MM.1S (cell line): ENCODE data around the gene AKAP6.

ENCODE experiments used
- DNase-seq: peaks from one replicate; pipeline ENCODE4 v3.0.0-alpha.2; 2015
- H2AFZ ChIP-seq: fragments of 300-600 bp; sonication (generic); 2 replicates; pipeline ENCODE4 v1.6.0; 2016; ENCODE audit warnings: antibody characterized with exemption, low read length
- H3F3A ChIP-seq: fragments of 300-600 bp; sonication (generic); 2 replicates; pipeline ENCODE4 v1.6.1; 2016; ENCODE audit warnings: mild to moderate bottlenecking, antibody characterized with exemption, low read length, moderate library complexity, mixed read lengths; ENCODE audit not compliant: insufficient read depth
- H3K27ac ChIP-seq: fragments of 300-600 bp; sonication (generic); 2 replicates; pipeline ENCODE4 v1.5.1; 2016; ENCODE audit warnings: mild to moderate bottlenecking, low read length
- H3K27me3 ChIP-seq: fragments of 300-600 bp; sonication (generic); replicated peaks from 2 replicates; pipeline ENCODE4 v1.6.0; 2016; ENCODE audit warnings: low read length; ENCODE audit not compliant: insufficient read depth
- H3K36me3 ChIP-seq: fragments of 300-600 bp; sonication (generic); replicated peaks from 2 replicates; pipeline ENCODE4 v1.6.1; 2016; ENCODE audit warnings: mild to moderate bottlenecking, low read length, mixed read lengths; ENCODE audit not compliant: insufficient read depth
- H3K4me1 ChIP-seq: fragments of 300-600 bp; sonication (generic); 2 replicates; pipeline ENCODE4 v1.6.1; 2016; ENCODE audit warnings: low read length, mixed read lengths
- H3K4me2 ChIP-seq: fragments of 300-600 bp; sonication (generic); 2 replicates; pipeline ENCODE4 v1.6.0; 2016; ENCODE audit warnings: low read depth, low read length
- H3K4me3 ChIP-seq: fragments of 300-600 bp; sonication (generic); 2 replicates; pipeline ENCODE4 v1.5.1; 2016; ENCODE audit warnings: low read length, mixed read lengths
- H3K79me2 ChIP-seq: fragments of 300-600 bp; sonication (generic); 2 replicates; pipeline ENCODE4 v1.6.1; 2016; ENCODE audit warnings: mixed run types, low read length, mixed read lengths
- H3K9ac ChIP-seq: fragments of 300-600 bp; sonication (generic); 2 replicates; pipeline ENCODE4 v1.6.1; 2016; ENCODE audit warnings: low read length, mixed read lengths
- H3K9me2 ChIP-seq: fragments of 300-600 bp; sonication (generic); replicated peaks from 2 replicates; pipeline ENCODE4 v1.6.1; 2016; ENCODE audit warnings: mild to moderate bottlenecking, low read length, mixed read lengths; ENCODE audit not compliant: insufficient read depth
- H3K9me3 ChIP-seq: fragments of 300-600 bp; sonication (generic); replicated peaks from 2 replicates; pipeline ENCODE4 v1.6.1; 2016; ENCODE audit warnings: mild to moderate bottlenecking, low read length, mixed read lengths; ENCODE audit not compliant: insufficient read depth
- H4K20me1 ChIP-seq: fragments of 300-600 bp; sonication (generic); 2 replicates; pipeline ENCODE4 v1.6.1; 2016; ENCODE audit warnings: mild to moderate bottlenecking, low read length, moderate library complexity, mixed read lengths; ENCODE audit not compliant: insufficient read depth
- CTCF ChIP-seq: fragments of 300-600 bp; sonication (generic); IDR thresholded peaks from 2 replicates; pipeline ENCODE4 v1.5.1; 2016; ENCODE audit warnings: antibody characterized with exemption, low read length, mixed read lengths
- EZH2 ChIP-seq: fragments of 300-600 bp; sonication (generic); optimal IDR thresholded peaks from 2 replicates; pipeline ENCODE3; 2017; ENCODE audit warnings: low read depth, mild to moderate bottlenecking, antibody characterized with exemption, low read length, mixed read lengths
- EZH2phosphoT487 ChIP-seq: fragments of 300-600 bp; sonication (generic); IDR thresholded peaks from 2 replicates; pipeline ENCODE4 v1.6.1; 2018; ENCODE audit warnings: antibody characterized with exemption, low read length

Gene AKAP6

DNA sequence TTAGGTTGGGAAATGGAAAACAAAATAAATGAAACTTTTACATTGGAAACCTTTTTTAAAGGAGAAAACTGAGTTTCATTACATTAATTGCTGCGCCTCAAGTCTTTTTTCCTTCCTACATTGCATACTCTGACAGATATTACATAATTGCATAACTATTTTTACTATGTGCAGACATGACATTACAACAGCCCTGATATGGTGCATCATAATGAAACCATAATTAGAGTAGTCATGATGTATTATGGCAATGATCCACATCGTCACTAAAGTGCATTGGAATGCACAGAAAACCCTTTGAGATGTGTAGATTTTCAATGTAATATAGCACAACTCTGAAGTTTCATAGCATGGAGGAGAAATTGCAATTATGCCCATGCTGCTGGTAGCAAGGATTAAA, 391.8 kb downstream of the AKAP6 start:
- Histone ChIP-seq H3K9me3 (no peaks in the 10 kb centered on the region), H3K79me2 (no peaks in the 10 kb centered on the region), H3K4me1 (no peaks in the 10 kb centered on the region), H2AFZ (no peak overlapping the region), H3K4me3 (no peak overlapping the region), H3K9me2 (no peaks in the 10 kb centered on the region), H3K36me3 (no peaks in the 10 kb centered on the region), H3K27me3 (no peaks in the 10 kb centered on the region), H3K9ac (no peak overlapping the region), H4K20me1 (no peaks in the 10 kb centered on the region), H3K27ac (no peak overlapping the region), H3K4me2 (no peak overlapping the region), H3F3A (no peaks in the 10 kb centered on the region)
- no peak for DNase-seq
- no peak for TF ChIP-seq EZH2
- no peak for TF ChIP-seq CTCF
- TF ChIP-seq EZH2phosphoT487 = no peak

DNA sequence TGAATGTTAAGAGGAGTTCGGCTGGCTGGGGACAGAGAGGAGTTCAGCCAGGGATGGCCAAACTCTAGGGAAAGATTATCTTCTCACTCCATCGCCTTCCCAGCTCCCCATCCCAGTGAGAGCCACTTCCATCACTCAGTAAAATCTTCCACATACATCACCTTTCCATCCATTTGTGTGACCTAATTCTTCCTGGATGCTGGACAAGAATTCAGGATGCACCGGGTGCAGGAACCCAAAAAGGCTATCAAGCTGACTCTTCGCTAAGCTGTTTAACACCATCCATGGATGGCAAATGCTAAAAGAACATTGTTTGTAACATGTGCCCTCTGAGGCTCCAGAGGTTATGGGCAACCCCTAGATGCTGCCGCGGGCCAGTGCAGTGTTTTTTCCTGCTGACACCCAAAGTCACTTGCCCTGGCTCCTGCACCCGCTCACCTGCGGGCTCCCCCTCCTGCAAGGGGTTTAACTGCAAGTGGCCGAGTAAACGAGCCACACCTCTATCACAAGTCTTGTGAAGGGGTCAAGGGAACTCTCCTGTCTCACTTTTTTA, 393.6 kb downstream of the AKAP6 start:
- no peak overlapping the region for H3K9ac ChIP-seq
- DNase-seq = no peak
- no peak overlapping the region for H3K27ac ChIP-seq
- no peaks in the 10 kb centered on the region for H4K20me1 ChIP-seq
- no peaks in the 10 kb centered on the region for H3K27me3 ChIP-seq
- no peaks in the 10 kb centered on the region for H3K79me2 ChIP-seq
- H3K4me1 ChIP-seq = no peaks in the 10 kb centered on the region
- no peaks in the 10 kb centered on the region for H3K36me3 ChIP-seq
- H3K9me2 ChIP-seq = no peaks in the 10 kb centered on the region
- H3F3A ChIP-seq = no peaks in the 10 kb centered on the region
- no peak overlapping the region for H3K4me3 ChIP-seq
- TF ChIP-seq EZH2phosphoT487 (no peak), EZH2 (no peak), CTCF (no peak)
- H2AFZ ChIP-seq = no peak overlapping the region
- no peaks in the 10 kb centered on the region for H3K9me3 ChIP-seq
- no peak overlapping the region for H3K4me2 ChIP-seq

DNA sequence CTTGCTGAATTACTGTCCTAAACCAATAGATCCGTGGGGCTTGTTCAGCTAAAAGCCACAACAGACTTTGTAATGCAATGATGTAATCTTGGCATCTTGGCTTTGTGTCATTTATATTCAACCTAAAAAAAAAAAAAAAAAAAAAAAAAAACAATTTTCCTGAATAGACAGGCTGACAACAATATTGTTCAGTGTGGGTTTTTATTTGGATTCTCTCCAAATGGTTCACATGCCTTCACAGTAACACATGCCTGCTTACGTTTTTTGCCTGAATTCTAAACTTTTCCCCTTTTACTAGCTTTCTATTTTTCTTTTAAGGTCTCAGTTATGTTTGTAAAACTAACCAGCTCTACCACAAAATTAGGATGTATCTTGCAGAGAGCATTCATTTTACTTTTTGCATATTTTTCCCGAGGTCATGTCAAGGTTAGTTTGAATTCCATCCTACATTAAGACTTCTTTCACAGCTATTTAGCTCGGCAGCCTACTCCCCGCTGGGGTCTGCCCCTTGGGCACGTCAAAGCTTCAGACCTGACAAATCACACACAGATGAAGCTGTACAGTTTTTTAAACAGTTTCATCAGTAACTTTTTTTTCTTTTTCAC, 395.9 kb downstream of the AKAP6 start:
- no peak overlapping the region for H2AFZ ChIP-seq
- TF ChIP-seq CTCF (no peak), EZH2 (no peak), EZH2phosphoT487 (no peak)
- no peaks in the 10 kb centered on the region for H3K36me3 ChIP-seq
- H3K4me3 ChIP-seq = no peak overlapping the region
- H3K4me2 ChIP-seq = no peak overlapping the region
- no peaks in the 10 kb centered on the region for H3K9me3 ChIP-seq
- no peak overlapping the region for H3K27ac ChIP-seq
- H3K9me2 ChIP-seq = no peaks in the 10 kb centered on the region
- no peaks in the 10 kb centered on the region for H3K27me3 ChIP-seq
- H3F3A ChIP-seq = no peaks in the 10 kb centered on the region
- no peaks in the 10 kb centered on the region for H3K79me2 ChIP-seq
- H3K9ac ChIP-seq = no peak overlapping the region
- H4K20me1 ChIP-seq = no peaks in the 10 kb centered on the region
- DNase-seq = no peak
- no peaks in the 10 kb centered on the region for H3K4me1 ChIP-seq
